GM21447 (cell line): ENCODE results near the gene FGFR1OP2.
A peak's percentile ranks its signal among the peaks of the same experiment; 100 is the strongest.

ENCODE experiments used
- ATAC-seq: cut with Tn5 transposase; IDR thresholded peaks from one replicate; pipeline ENCODE4 v1.9.1; 2021; ENCODE audit not compliant: unreplicated experiment

The FGFR1OP2 gene

GRCh38 chr12:27001663-27002062 is 63.4 kb downstream of the FGFR1OP2 start:
- ATAC-seq = no peak

DNA sequence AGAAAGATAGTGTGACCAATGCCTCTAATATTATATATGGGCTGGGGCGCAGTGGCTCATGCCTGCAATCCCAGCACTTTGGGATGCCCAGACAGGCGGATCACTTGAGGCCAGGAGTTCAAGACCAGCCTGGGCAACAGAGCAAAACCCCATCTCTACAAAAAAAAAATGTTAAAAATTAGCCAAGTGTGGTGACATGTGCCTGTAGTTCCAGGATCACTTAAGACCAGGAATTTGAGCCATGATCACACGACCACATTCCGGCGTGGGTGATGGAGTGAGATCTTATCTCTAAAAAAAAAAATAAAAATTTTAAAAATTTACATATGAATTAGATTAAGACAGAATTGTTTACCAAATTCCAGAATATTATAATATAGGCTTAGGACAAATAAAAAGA is 63.9 kb downstream of the FGFR1OP2 start:
- no peak for ATAC-seq

- no peak for ATAC-seq
Measured at GRCh38 chr12:27003421-27004381, 65.4 kb downstream of the FGFR1OP2 start.

DNA sequence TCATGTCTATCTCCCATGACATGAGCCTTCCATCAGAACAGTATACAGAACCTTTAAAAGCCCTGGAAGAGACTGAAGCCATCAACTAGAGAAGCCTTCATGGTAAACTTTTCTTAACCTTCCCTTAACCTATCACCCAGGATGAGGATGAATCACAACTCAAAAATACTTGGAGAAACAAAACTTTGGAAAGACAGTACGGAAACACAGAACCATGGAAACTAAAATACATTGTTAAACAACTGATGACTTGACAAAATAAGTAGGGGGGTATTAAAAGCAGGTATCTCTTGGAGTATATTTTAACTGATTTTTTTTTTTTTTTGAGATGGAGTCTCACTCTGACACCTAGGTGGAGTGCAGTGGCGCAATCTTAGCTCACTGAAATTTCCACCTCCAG is 67.2 kb downstream of the FGFR1OP2 start:
- ATAC-seq = no peak

DNA sequence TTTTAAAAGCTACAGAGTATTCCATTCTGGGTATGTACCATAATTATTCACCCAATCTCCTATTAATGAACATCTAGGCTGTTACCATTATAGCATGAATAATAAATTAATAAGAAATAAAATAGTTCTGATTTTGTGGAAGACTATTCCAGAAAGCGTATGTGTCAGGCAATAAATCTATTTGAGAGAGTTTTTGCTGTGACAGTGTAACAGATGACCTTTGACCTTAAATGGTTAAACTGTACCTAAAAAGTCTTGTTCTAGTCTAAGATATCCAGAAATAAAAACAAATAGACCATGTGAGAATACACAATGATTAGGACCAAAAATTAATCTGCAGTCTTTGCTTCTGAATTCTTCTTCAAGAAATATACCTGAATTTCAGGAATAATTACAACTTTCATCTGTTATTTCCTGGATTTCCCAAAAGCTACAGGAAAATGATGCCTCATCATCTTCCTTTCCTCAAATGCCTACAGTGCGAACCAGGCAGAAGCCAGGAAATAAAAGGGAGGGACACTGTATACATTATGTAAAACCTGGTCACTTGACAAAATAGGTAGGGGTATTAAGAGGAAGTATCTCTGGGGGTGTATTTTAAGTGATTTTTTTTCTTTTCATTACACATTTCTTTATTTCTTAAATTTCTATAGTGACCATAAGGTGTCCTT is 68.7 kb downstream of the FGFR1OP2 start:
- no peak for ATAC-seq

GRCh38 chr12:27008081-27008480 is 69.8 kb downstream of the FGFR1OP2 start:
- ATAC-seq = no peak

DNA sequence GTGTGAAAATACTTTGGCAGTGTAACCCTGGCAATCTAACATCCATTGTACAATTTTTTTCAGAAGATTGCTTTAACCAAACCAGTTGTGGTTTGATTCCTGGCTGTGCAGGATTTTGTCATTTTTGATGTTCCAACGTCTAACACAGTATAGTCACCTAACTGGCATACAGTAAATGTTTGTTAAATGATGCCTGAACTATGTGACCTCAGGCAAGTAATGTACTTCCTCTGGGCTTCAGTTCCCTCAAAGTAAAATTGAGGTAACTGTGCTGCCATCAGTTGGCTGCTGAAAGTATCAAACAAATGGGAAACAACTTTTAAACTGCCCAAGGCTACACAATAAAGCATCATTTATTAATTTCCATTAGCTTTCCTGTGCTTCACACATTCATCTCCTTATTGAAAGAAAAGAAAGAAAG is 71.6 kb downstream of the FGFR1OP2 start:
- ATAC-seq = no peak

DNA sequence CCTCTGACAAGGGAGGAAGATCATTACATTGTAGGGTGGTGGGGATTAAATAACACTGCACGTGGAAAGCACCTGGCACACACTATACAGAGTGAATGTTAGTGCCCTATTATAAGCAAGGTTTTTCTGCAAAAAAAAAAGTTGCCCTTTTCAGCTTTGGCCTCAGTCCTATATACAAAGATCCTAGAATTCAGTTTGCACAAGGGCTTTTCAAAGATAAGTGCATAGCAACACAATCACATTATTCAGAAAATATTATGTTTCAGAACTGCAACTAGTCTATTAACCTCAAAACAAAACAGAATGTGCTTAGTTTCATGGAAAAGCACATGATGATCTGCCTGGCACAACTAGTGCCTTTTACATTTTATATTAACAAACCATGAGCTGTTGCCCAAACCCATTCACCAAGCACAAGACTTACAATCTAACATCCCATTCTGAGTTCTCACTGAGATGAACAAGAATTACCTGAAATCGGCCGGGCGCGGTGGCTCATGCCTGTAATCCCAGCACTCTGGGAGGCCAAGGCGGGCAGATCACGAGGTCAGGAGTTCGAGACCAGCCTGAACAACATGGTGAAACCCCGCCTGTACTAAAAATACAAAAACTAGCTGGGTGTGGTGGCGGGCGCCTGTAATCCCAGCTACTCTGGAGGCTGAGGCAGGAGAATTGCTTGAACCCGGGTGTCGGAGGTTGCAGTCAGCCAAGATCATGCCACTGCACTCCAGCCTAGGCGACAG is 74.1 kb downstream of the FGFR1OP2 start:
- ATAC-seq = no peak

- ATAC-seq = no peak
Measured at GRCh38 chr12:27012982-27013255, 74.6 kb downstream of the FGFR1OP2 start.

DNA sequence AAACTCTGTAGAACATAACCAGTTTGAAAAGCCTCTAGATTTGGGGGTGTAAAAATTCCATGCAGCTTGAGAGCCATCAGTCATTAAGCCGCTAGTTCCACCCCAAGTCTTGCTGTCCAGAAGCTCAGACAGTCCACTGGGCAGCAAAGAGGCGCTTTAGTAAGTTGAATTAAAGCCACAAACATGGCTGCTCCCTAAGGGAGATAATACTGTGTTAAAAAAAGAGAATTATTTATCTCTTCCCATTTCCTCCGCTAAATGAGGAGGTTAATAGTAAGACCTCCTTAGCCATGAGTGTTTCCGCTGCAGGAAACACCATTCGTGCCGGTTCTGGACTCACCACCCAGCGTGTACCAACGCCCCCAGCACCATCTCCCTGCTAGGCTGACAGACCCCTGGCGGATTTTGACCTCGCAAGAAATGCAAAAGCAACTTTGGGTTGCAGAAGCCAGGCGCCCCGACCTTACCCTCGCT is 75.4 kb downstream of the FGFR1OP2 start:
- ATAC-seq = peak; percentile 34

GRCh38 chr12:27014085-27014858 is 76.0 kb downstream of the FGFR1OP2 start, which contains the start of gene TM7SF3:
TSS of gene TM7SF3 (minus strand) at chr12:27014384. CDS start at chr12:27014168, 216 bp downstream.
- peak; percentile 82 for ATAC-seq

DNA sequence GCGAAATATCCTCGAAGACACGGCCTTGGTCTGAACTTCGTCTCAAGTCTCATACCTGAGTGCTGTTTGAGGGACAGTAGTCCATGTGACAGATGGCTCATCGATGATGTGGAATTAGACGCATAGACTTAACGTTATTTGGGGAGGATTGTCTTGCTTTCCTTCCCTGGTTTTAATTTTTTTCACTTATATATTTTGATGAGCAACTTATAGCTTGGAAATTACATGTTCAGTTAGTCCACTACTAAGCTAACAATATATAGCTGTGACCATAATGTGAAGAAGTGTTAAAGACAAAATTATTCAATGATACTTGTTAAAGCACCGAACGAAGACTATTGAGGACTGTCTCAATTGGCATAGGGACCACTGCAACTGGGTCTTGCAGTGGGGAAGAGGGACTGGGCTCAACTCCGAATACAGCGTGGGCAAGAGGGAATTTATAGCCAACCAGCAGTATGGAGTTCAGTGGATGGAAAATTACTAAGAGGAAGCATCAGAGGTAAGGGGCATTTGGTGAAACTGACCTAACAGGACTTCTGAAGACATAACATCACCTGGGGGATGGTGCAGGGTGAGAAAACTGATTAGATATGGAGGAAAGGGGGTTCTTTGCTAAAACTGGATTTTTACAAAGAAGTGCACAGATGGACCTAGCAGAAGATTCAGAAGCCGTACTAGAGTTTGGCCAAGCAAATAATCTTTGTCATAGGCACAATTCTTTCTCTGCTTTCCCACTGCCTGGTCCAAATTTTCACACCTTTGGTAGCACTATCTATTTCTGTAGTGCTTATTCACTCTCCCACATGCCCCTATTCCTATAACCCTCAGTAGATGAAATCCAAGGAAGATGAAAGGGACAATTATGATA is 76.8 kb downstream of the FGFR1OP2 start:
- ATAC-seq = peak; percentile 49

GRCh38 chr12:27015730-27016076 is 77.4 kb downstream of the FGFR1OP2 start:
- no peak for ATAC-seq
